Measurements from ENCODE around the gene MAGED1. TPM values are rescaled to one million over a fixed set of nuclear protein-coding genes. Genes with fewer than 3 reads are reported as not detected.
A peak's percentile ranks its signal among the peaks of the same experiment; 100 is the strongest.

The MAGED1 gene
- total and polyA plus RNA-seq, 10 donors, result 18.8 to 75.5 (median 51.9) TPM

- Histone ChIP-seq H3K27me3 (replicated peaks in 1 of 7) (no peaks in the 10 kb centered on the region), H3K9me3 (peaks cover 0 to 34% (median 18%) of the 10 kb centered on the region in 8 donors), H3K4me3 (no peak overlapping the region), H3K4me1 (no peaks in the 10 kb centered on the region), H3K36me3 (peaks cover 0 to 11% (median 0%) of the 10 kb centered on the region in 6 donors), H3K27ac (no peak overlapping the region)
- 93 to 97% (median 96%) methylated on average over 1 of the region's 1 CpG for WGBS, 5 donors
- TF ChIP-seq, protein P1, sequence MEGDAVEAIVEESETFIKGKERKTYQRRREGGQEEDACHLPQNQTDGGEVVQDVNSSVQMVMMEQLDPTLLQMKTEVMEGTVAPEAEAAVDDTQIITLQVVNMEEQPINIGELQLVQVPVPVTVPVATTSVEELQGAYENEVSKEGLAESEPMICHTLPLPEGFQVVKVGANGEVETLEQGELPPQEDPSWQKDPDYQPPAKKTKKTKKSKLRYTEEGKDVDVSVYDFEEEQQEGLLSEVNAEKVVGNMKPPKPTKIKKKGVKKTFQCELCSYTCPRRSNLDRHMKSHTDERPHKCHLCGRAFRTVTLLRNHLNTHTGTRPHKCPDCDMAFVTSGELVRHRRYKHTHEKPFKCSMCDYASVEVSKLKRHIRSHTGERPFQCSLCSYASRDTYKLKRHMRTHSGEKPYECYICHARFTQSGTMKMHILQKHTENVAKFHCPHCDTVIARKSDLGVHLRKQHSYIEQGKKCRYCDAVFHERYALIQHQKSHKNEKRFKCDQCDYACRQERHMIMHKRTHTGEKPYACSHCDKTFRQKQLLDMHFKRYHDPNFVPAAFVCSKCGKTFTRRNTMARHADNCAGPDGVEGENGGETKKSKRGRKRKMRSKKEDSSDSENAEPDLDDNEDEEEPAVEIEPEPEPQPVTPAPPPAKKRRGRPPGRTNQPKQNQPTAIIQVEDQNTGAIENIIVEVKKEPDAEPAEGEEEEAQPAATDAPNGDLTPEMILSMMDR (IDR thresholded peaks at IDR 0.05 in 8 of 11, conservative IDR thresholded peaks at IDR 0.05 in 3 of 11), result no peak
- TF ChIP-seq POLR2AphosphoS5 (IDR thresholded peaks at IDR 0.05) (no peak), POLR2A (IDR thresholded peaks at IDR 0.05) (no peak)
- DNase-seq, result no peak
- intact Hi-C loops (cut with DNase I; ENCODE audit: low total_unique reads), result no loop called here
Observed at GRCh38 chrX:51857159-51857733, 36.2 kb upstream of the MAGED1 start.

DNA sequence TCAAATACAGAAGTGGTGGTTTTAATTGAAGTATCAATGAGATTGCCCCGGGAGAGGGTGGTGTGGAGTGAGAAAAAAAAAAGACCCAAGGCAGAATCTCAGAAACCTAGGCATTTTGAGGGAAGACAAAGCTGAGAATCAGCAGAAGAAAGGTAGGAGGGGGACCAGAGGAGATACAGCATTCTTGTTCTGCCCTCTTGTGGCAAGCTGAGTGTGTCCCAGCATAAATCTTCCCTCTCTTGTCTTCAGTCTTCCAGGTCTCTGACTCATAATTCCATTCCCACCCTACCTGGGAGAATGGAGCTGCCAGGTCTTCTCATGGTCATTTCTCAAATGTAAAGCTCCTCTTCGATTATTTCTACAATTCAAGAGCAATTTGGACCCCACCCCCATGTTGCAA, 32.7 kb upstream of the MAGED1 start:
- H3K9me3 ChIP-seq, result peaks cover 0 to 29% (median 20%) of the 10 kb centered on the region in 8 donors
- H3K4me3 ChIP-seq, result no peak overlapping the region
- peaks cover 0 to 10% (median 0%) of the 10 kb centered on the region in 6 donors for H3K36me3 ChIP-seq
- DNase-seq, result no peak
- H3K27me3 ChIP-seq (replicated peaks in 1 of 7), result no peaks in the 10 kb centered on the region
- no peak overlapping the region for H3K27ac ChIP-seq
- TF ChIP-seq, protein P1 (IDR thresholded peaks at IDR 0.05 in 8 of 11, conservative IDR thresholded peaks at IDR 0.05 in 3 of 11), result peak in 7 of 11 experiments; percentile 12 to 47 (median 27)
- TF ChIP-seq POLR2AphosphoS5 (IDR thresholded peaks at IDR 0.05), result no peak
- no peaks in the 10 kb centered on the region for H3K4me1 ChIP-seq
- intact Hi-C loops (cut with DNase I; ENCODE audit: low total_unique reads), result no loop called here
- WGBS, 5 donors, result 6 to 29% (median 14%) methylated on average over 2 of the region's 2 CpGs

- H3K27ac ChIP-seq, result no peak overlapping the region
- no peaks in the 10 kb centered on the region for H3K27me3 ChIP-seq (replicated peaks in 1 of 7)
- TF ChIP-seq POLR2A (IDR thresholded peaks at IDR 0.05), result no peak
- TF ChIP-seq POLR2AphosphoS5 (IDR thresholded peaks at IDR 0.05), result no peak
- TF ChIP-seq, protein P1 (IDR thresholded peaks at IDR 0.05 in 8 of 11, conservative IDR thresholded peaks at IDR 0.05 in 3 of 11), result no peak
- DNase-seq, result no peak
- H3K36me3 ChIP-seq, result no peaks in the 10 kb centered on the region
- no peaks in the 10 kb centered on the region for H3K4me1 ChIP-seq
- WGBS, 5 donors, result 82 to 96% (median 84%) methylated on average over 1 of the region's 1 CpG
- no peak overlapping the region for H3K4me3 ChIP-seq
- intact Hi-C loops (cut with DNase I; ENCODE audit: low total_unique reads), result no loop called here
- H3K9me3 ChIP-seq, result peaks cover 0 to 7% (median under 1%) of the 10 kb centered on the region in 8 donors
Observed at GRCh38 chrX:51862920-51863319, 30.5 kb upstream of the MAGED1 start.

- TF ChIP-seq POLR2AphosphoS5 (IDR thresholded peaks at IDR 0.05) (no peak), POLR2A (IDR thresholded peaks at IDR 0.05) (no peak)
- TF ChIP-seq, protein P1 (IDR thresholded peaks at IDR 0.05 in 8 of 11, conservative IDR thresholded peaks at IDR 0.05 in 3 of 11), result no peak
- intact Hi-C loops (cut with DNase I; ENCODE audit: low total_unique reads), result no loop called here
- no peaks in the 10 kb centered on the region for H3K27me3 ChIP-seq (replicated peaks in 1 of 7)
- 68 to 92% (median 86%) methylated on average over 3 of the region's 3 CpGs for WGBS, 5 donors
- H3K36me3 ChIP-seq, result no peaks in the 10 kb centered on the region
- no peak for DNase-seq
- no peak overlapping the region for H3K4me3 ChIP-seq
- no peaks in the 10 kb centered on the region for H3K4me1 ChIP-seq
- H3K27ac ChIP-seq, result no peak overlapping the region
- peaks cover 0 to 4% (median 0%) of the 10 kb centered on the region in 8 donors for H3K9me3 ChIP-seq
Observed at GRCh38 chrX:51866210-51866609, 27.2 kb upstream of the MAGED1 start.
